ENCODE measurements around the gene KCTD8.

Gene KCTD8

DNA sequence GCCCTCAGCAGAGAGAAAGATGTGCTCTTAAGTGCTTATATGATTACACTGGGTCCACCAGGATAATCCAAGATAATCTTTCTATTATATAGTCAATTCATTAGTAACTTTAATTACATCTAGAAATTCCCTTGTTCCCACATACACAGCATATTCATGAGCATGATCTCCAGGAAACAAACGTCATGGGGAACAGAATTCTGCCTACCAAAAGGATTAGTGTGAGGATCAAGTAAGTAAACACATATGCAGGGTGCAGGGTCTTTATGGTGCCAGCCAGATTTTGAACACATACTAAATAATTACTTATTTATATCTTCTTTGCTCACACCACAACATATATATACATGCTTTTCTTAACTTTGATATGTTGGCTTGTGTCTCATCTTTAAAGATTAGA lies 169.1 kb downstream of the KCTD8 start:
- H3K36me3 ChIP-seq (ENCODE audit: control insufficient read depth in 2 of 2, insufficient read depth in 1 of 2, low read length in 2 of 2), result no peaks in the 10 kb centered on the region
- ChIA-PET CTCF (no interaction called here), POLR2A (no interaction called here)
- H3K9me3 ChIP-seq (ENCODE audit: control insufficient read depth, insufficient read depth, low read depth, low read length), result no peaks in the 10 kb centered on the region
- TF ChIP-seq ZNF596 (tag by site-specific recombination; IDR thresholded peaks at IDR 0.05) (no peak), ZNF544 (tag by site-specific recombination; IDR thresholded peaks at IDR 0.05) (no peak), ZNF501 (tag by site-specific recombination; IDR thresholded peaks at IDR 0.05) (no peak), ZFP41 (tag by site-specific recombination; IDR thresholded peaks at IDR 0.05; ENCODE audit: borderline replicate concordance) (no peak), GFI1B (tag by site-specific recombination; IDR thresholded peaks at IDR 0.05) (no peak), ZNF221 (tag by site-specific recombination; IDR thresholded peaks at IDR 0.05; ENCODE audit: borderline replicate concordance) (no peak), KLF1 (tag by site-specific recombination; IDR thresholded peaks at IDR 0.05) (no peak), REPIN1 (tag by site-specific recombination; IDR thresholded peaks at IDR 0.05; ENCODE audit: low read depth) (no peak), ZFP3 (tag by site-specific recombination; IDR thresholded peaks at IDR 0.05; ENCODE audit: low read depth) (no peak), ZNF157 (tag by site-specific recombination; IDR thresholded peaks at IDR 0.05) (no peak), ZNF138 (tag by site-specific recombination; IDR thresholded peaks at IDR 0.05; ENCODE audit: borderline replicate concordance) (no peak), SP3 (tag by site-specific recombination; IDR thresholded peaks at IDR 0.05) (no peak)
- TF ChIP-seq, protein P1, sequence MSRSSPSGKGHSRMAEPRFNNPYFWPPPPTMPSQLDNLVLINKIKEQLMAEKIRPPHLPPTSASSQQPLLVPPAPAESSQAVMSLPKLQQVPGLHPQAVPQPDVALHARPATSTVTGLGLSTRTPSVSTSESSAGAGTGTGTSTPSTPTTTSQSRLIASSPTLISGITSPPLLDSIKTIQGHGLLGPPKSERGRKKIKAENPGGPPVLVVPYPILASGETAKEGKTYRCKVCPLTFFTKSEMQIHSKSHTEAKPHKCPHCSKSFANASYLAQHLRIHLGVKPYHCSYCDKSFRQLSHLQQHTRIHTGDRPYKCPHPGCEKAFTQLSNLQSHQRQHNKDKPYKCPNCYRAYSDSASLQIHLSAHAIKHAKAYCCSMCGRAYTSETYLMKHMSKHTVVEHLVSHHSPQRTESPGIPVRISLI (tag by site-specific recombination; IDR thresholded peaks at IDR 0.05), result no peak
- TF ChIP-seq, protein P2, sequence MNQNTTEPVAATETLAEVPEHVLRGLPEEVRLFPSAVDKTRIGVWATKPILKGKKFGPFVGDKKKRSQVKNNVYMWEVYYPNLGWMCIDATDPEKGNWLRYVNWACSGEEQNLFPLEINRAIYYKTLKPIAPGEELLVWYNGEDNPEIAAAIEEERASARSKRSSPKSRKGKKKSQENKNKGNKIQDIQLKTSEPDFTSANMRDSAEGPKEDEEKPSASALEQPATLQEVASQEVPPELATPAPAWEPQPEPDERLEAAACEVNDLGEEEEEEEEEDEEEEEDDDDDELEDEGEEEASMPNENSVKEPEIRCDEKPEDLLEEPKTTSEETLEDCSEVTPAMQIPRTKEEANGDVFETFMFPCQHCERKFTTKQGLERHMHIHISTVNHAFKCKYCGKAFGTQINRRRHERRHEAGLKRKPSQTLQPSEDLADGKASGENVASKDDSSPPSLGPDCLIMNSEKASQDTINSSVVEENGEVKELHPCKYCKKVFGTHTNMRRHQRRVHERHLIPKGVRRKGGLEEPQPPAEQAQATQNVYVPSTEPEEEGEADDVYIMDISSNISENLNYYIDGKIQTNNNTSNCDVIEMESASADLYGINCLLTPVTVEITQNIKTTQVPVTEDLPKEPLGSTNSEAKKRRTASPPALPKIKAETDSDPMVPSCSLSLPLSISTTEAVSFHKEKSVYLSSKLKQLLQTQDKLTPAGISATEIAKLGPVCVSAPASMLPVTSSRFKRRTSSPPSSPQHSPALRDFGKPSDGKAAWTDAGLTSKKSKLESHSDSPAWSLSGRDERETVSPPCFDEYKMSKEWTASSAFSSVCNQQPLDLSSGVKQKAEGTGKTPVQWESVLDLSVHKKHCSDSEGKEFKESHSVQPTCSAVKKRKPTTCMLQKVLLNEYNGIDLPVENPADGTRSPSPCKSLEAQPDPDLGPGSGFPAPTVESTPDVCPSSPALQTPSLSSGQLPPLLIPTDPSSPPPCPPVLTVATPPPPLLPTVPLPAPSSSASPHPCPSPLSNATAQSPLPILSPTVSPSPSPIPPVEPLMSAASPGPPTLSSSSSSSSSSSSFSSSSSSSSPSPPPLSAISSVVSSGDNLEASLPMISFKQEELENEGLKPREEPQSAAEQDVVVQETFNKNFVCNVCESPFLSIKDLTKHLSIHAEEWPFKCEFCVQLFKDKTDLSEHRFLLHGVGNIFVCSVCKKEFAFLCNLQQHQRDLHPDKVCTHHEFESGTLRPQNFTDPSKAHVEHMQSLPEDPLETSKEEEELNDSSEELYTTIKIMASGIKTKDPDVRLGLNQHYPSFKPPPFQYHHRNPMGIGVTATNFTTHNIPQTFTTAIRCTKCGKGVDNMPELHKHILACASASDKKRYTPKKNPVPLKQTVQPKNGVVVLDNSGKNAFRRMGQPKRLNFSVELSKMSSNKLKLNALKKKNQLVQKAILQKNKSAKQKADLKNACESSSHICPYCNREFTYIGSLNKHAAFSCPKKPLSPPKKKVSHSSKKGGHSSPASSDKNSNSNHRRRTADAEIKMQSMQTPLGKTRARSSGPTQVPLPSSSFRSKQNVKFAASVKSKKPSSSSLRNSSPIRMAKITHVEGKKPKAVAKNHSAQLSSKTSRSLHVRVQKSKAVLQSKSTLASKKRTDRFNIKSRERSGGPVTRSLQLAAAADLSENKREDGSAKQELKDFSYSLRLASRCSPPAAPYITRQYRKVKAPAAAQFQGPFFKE (tag by site-specific recombination; IDR thresholded peaks at IDR 0.05; ENCODE audit: borderline replicate concordance), result no peak
- TF ChIP-seq, protein P3, sequence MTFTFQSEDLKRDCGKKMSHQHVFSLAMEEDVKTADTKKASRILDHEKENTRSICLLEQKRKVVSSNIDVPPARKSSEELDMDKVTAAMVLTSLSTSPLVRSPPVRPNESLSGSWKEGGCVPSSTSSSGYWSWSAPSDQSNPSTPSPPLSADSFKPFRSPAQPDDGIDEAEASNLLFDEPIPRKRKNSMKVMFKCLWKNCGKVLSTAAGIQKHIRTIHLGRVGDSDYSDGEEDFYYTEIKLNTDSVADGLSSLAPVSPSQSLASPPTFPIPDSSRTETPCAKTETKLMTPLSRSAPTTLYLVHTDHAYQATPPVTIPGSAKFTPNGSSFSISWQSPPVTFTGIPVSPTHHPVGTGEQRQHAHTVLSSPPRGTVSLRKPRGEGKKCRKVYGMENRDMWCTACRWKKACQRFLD (tag by site-specific recombination; IDR thresholded peaks at IDR 0.05), result no peak
- TF ChIP-seq, protein P4, sequence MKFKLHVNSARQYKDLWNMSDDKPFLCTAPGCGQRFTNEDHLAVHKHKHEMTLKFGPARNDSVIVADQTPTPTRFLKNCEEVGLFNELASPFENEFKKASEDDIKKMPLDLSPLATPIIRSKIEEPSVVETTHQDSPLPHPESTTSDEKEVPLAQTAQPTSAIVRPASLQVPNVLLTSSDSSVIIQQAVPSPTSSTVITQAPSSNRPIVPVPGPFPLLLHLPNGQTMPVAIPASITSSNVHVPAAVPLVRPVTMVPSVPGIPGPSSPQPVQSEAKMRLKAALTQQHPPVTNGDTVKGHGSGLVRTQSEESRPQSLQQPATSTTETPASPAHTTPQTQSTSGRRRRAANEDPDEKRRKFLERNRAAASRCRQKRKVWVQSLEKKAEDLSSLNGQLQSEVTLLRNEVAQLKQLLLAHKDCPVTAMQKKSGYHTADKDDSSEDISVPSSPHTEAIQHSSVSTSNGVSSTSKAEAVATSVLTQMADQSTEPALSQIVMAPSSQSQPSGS (tag by site-specific recombination; IDR thresholded peaks at IDR 0.05; ENCODE audit: low read depth), result no peak
- TF ChIP-seq, protein P5, sequence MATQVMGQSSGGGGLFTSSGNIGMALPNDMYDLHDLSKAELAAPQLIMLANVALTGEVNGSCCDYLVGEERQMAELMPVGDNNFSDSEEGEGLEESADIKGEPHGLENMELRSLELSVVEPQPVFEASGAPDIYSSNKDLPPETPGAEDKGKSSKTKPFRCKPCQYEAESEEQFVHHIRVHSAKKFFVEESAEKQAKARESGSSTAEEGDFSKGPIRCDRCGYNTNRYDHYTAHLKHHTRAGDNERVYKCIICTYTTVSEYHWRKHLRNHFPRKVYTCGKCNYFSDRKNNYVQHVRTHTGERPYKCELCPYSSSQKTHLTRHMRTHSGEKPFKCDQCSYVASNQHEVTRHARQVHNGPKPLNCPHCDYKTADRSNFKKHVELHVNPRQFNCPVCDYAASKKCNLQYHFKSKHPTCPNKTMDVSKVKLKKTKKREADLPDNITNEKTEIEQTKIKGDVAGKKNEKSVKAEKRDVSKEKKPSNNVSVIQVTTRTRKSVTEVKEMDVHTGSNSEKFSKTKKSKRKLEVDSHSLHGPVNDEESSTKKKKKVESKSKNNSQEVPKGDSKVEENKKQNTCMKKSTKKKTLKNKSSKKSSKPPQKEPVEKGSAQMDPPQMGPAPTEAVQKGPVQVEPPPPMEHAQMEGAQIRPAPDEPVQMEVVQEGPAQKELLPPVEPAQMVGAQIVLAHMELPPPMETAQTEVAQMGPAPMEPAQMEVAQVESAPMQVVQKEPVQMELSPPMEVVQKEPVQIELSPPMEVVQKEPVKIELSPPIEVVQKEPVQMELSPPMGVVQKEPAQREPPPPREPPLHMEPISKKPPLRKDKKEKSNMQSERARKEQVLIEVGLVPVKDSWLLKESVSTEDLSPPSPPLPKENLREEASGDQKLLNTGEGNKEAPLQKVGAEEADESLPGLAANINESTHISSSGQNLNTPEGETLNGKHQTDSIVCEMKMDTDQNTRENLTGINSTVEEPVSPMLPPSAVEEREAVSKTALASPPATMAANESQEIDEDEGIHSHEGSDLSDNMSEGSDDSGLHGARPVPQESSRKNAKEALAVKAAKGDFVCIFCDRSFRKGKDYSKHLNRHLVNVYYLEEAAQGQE (tag by site-specific recombination; IDR thresholded peaks at IDR 0.05), result no peak
- H3K4me3 ChIP-seq (ENCODE audit: low read depth, low read length), result no peak overlapping the region
- no peak overlapping the region for H3K27ac ChIP-seq (ENCODE audit: extremely low read depth, low read depth, low read length)
- no peaks in the 10 kb centered on the region for H3K4me1 ChIP-seq (ENCODE audit: control insufficient read depth, insufficient read depth, low read length)

Data from HEK293 (cell line).